Neural progenitor cell (in vitro differentiated cells): ENCODE results near the gene SIPA1L3. TPM values are rescaled to one million over a fixed set of nuclear protein-coding genes. Genes with fewer than 3 reads are reported as not detected.
A peak's percentile ranks its signal among the peaks of the same experiment; 100 is the strongest.

Source experiments
- DNase-seq: peaks from one replicate; pipeline ENCODE4 v3.0.0-alpha.2; 2016; ENCODE audit warnings: low spot score
- H2AFZ ChIP-seq: fragments of 200-600 bp; sonication (generic); replicated peaks from 2 replicates; pipeline ENCODE4 v1.6.1; 2016; ENCODE audit warnings: antibody characterized with exemption
- H3F3A ChIP-seq: fragments of 200-600 bp; sonication (generic); 2 replicates; pipeline ENCODE4 v1.6.1; 2016; ENCODE audit warnings: antibody characterized with exemption, low read depth
- H3K27ac ChIP-seq: fragments of 200-600 bp; sonication (generic); 2 replicates; pipeline ENCODE4 v1.5.1; 2016; ENCODE audit warnings: mild to moderate bottlenecking
- H3K27me3 ChIP-seq: fragments of 200-600 bp; sonication (generic); 2 replicates; pipeline ENCODE4 v1.6.1; 2016; ENCODE audit warnings: mild to moderate bottlenecking, moderate library complexity
- H3K36me3 ChIP-seq: fragments of 200-600 bp; sonication (generic); 2 replicates; pipeline ENCODE4 v1.5.1; 2016
- H3K4me1 ChIP-seq: fragments of 200-600 bp; sonication (generic); 2 replicates; pipeline ENCODE4 v1.6.1; 2016; ENCODE audit warnings: mixed run types
- H3K4me2 ChIP-seq: fragments of 200-600 bp; sonication (generic); 2 replicates; pipeline ENCODE4 v1.6.1; 2016
- H3K4me3 ChIP-seq: fragments of 200-600 bp; sonication (generic); 2 replicates; pipeline ENCODE4 v1.5.1; 2016
- H3K79me2 ChIP-seq: fragments of 200-600 bp; sonication (generic); 2 replicates; pipeline ENCODE4 v1.6.1; 2016; ENCODE audit warnings: low read depth
- H3K9ac ChIP-seq: fragments of 200-600 bp; sonication (generic); 2 replicates; pipeline ENCODE4 v1.6.1; 2016
- H3K9me3 ChIP-seq: fragments of 200-600 bp; sonication (generic); 2 replicates; pipeline ENCODE4 v1.5.1; 2016; ENCODE audit warnings: low read depth
- H4K20me1 ChIP-seq: fragments of 200-600 bp; sonication (generic); 2 replicates; pipeline ENCODE4 v1.6.1; 2016; ENCODE audit warnings: low read depth
- H3K27ac Mint-ChIP-seq: 3 replicates; pipeline ENCODE4 v1.8.0; 2021; ENCODE audit warnings: mixed read lengths
- H3K27me3 Mint-ChIP-seq: 2 replicates; pipeline ENCODE4 v1.8.0; 2022; ENCODE audit warnings: low read depth, mild to moderate bottlenecking, inconsistent platforms, moderate library complexity, mixed read lengths; ENCODE audit not compliant: insufficient read depth
- H3K36me3 Mint-ChIP-seq: 3 replicates; pipeline ENCODE4 v1.8.0; 2021; ENCODE audit warnings: mixed read lengths
- H3K4me1 Mint-ChIP-seq: 3 replicates; pipeline ENCODE4 v1.8.0; 2021; ENCODE audit warnings: mixed read lengths
- H3K4me3 Mint-ChIP-seq: 3 replicates; pipeline ENCODE4 v1.8.0; 2021; ENCODE audit warnings: mild to moderate bottlenecking, moderate library complexity, mixed read lengths
- H3K9me3 Mint-ChIP-seq: 3 replicates; pipeline ENCODE4 v1.8.0; 2020; ENCODE audit warnings: mixed read lengths
- CTCF ChIP-seq: fragments of 200-600 bp; sonication (generic); IDR thresholded peaks from 2 replicates; pipeline ENCODE4 v1.5.1; 2017; ENCODE audit warnings: antibody characterized with exemption, mild to moderate bottlenecking
- EZH2 ChIP-seq: fragments of 200-600 bp; sonication (generic); IDR thresholded peaks from 2 replicates; pipeline ENCODE4 v1.6.1; 2017; ENCODE audit warnings: antibody characterized with exemption, mild to moderate bottlenecking, moderate library complexity
- EZH2phosphoT487 ChIP-seq: fragments of 200-600 bp; sonication (generic); IDR thresholded peaks from 2 replicates; pipeline ENCODE4 v1.6.1; 2017; ENCODE audit warnings: antibody characterized with exemption
- total RNA-seq: library from RNA; depleted of rRNA; stranded (reverse); fragments of >200 nt; gene quantifications from 2 replicates; pipeline ENCODE4 v1.2.3, GENCODE V29; 2015; ENCODE audit warnings: low replicate concordance

The SIPA1L3 gene
- total RNA-seq, 1 donor from 2014 or later: 19.2 TPM

GRCh38 chr19:38201731-38202130 lies 294.7 kb downstream of the SIPA1L3 start:
- peaks cover 2% of the 10 kb centered on the region for H3K4me1 ChIP-seq
- no peak overlapping the region for H3K27ac ChIP-seq
- H3K9me3 Mint-ChIP-seq: no peaks in the 10 kb centered on the region
- no peaks in the 10 kb centered on the region for H3K27me3 ChIP-seq
- H3K4me1 Mint-ChIP-seq: peaks cover 3% of the 10 kb centered on the region
- H3K79me2 ChIP-seq: no peaks in the 10 kb centered on the region
- no peaks in the 10 kb centered on the region for H4K20me1 ChIP-seq
- H3K27me3 Mint-ChIP-seq: peaks cover 4% of the 10 kb centered on the region
- H3K36me3 ChIP-seq: no peaks in the 10 kb centered on the region
- TF ChIP-seq CTCF (no peak), EZH2 (no peak), EZH2phosphoT487 (no peak)
- H3F3A ChIP-seq: peaks cover under 1% of the 10 kb centered on the region
- H3K4me2 ChIP-seq: no peak overlapping the region
- peaks cover 7% of the 10 kb centered on the region for H3K36me3 Mint-ChIP-seq
- H3K9me3 ChIP-seq: no peaks in the 10 kb centered on the region
- no peak overlapping the region for H2AFZ ChIP-seq
- no peak overlapping the region for H3K9ac ChIP-seq
- H3K27ac Mint-ChIP-seq: peak overlapping the region; percentile 10
- H3K4me3 Mint-ChIP-seq: no peak overlapping the region
- no peak for DNase-seq
- no peak overlapping the region for H3K4me3 ChIP-seq

- H3K27ac Mint-ChIP-seq: no peak overlapping the region
- no peak for DNase-seq
- H3K27me3 ChIP-seq: no peaks in the 10 kb centered on the region
Observed at GRCh38 chr19:38202504-38202903, 295.5 kb downstream of the SIPA1L3 start.

GRCh38 chr19:38203197-38203596 lies 296.2 kb downstream of the SIPA1L3 start:
- H3K27ac ChIP-seq: no peak overlapping the region
- peaks cover 13% of the 10 kb centered on the region for H3K4me1 Mint-ChIP-seq

More at GRCh38 chr19:38202504-38202903, 295.5 kb downstream of the SIPA1L3 start:
- Histone ChIP-seq H4K20me1 (no peaks in the 10 kb centered on the region), H3K9ac (no peak overlapping the region), H3K79me2 (no peaks in the 10 kb centered on the region), H3F3A (no peaks in the 10 kb centered on the region), H3K4me3 (no peak overlapping the region), H3K4me2 (no peak overlapping the region), H3K36me3 (no peaks in the 10 kb centered on the region), H3K4me1 (peaks cover 10% of the 10 kb centered on the region), H3K27ac (no peak overlapping the region), H3K9me3 (no peaks in the 10 kb centered on the region), H2AFZ (no peak overlapping the region)
- H3K36me3 Mint-ChIP-seq: peaks cover 7% of the 10 kb centered on the region
- H3K9me3 Mint-ChIP-seq: no peaks in the 10 kb centered on the region
- peaks cover 10% of the 10 kb centered on the region for H3K4me1 Mint-ChIP-seq
- H3K4me3 Mint-ChIP-seq: no peak overlapping the region
- H3K27me3 Mint-ChIP-seq: peaks cover 4% of the 10 kb centered on the region
- TF ChIP-seq CTCF: no peak
- no peak for TF ChIP-seq EZH2

GRCh38 chr19:38204096-38204495 lies 297.1 kb downstream of the SIPA1L3 start:
- no peak overlapping the region for H3K4me2 ChIP-seq
- H3K36me3 ChIP-seq: no peaks in the 10 kb centered on the region
- no peak overlapping the region for H3K27ac ChIP-seq
- no peaks in the 10 kb centered on the region for H3K9me3 Mint-ChIP-seq
- H3K27ac Mint-ChIP-seq: no peak overlapping the region
- peaks cover 20% of the 10 kb centered on the region for H3K4me1 Mint-ChIP-seq
- H3F3A ChIP-seq: peaks cover 10% of the 10 kb centered on the region
- H3K79me2 ChIP-seq: no peaks in the 10 kb centered on the region
- no peaks in the 10 kb centered on the region for H3K27me3 ChIP-seq
- no peak overlapping the region for H2AFZ ChIP-seq
- no peak for TF ChIP-seq EZH2
- no peak for TF ChIP-seq EZH2phosphoT487
- TF ChIP-seq CTCF: no peak
- H3K9me3 ChIP-seq: no peaks in the 10 kb centered on the region
- DNase-seq: no peak
- H3K9ac ChIP-seq: no peak overlapping the region
- H3K4me3 ChIP-seq: no peak overlapping the region
- peaks cover 26% of the 10 kb centered on the region for H3K4me1 ChIP-seq
- no peaks in the 10 kb centered on the region for H3K27me3 Mint-ChIP-seq
- peaks cover 7% of the 10 kb centered on the region for H3K36me3 Mint-ChIP-seq
- H3K4me3 Mint-ChIP-seq: no peak overlapping the region
- H4K20me1 ChIP-seq: no peaks in the 10 kb centered on the region

More at GRCh38 chr19:38203197-38203596, 296.2 kb downstream of the SIPA1L3 start:
- Histone ChIP-seq H3K4me2 (no peak overlapping the region), H4K20me1 (no peaks in the 10 kb centered on the region), H3K9me3 (no peaks in the 10 kb centered on the region), H3K36me3 (no peaks in the 10 kb centered on the region), H3K9ac (no peak overlapping the region), H3K79me2 (no peaks in the 10 kb centered on the region), H3K4me3 (no peak overlapping the region), H3F3A (peaks cover under 1% of the 10 kb centered on the region), H3K27me3 (no peaks in the 10 kb centered on the region), H3K4me1 (peaks cover 17% of the 10 kb centered on the region), H2AFZ (no peak overlapping the region)
- peaks cover 4% of the 10 kb centered on the region for H3K27me3 Mint-ChIP-seq
- no peak for TF ChIP-seq EZH2phosphoT487
- TF ChIP-seq EZH2: no peak
- H3K36me3 Mint-ChIP-seq: peaks cover 7% of the 10 kb centered on the region
- no peak for DNase-seq
- no peak overlapping the region for H3K27ac Mint-ChIP-seq
- H3K9me3 Mint-ChIP-seq: no peaks in the 10 kb centered on the region
- no peak overlapping the region for H3K4me3 Mint-ChIP-seq
